ENCODE measurements around the gene CD27.

The CD27 gene

GRCh38 chr12:6461401-6462233 is 16.9 kb downstream of the CD27 start:
- no peak for DNase-seq (ENCODE audit: low read depth)
- H3K4me3 ChIP-seq (ENCODE audit: control insufficient read depth, low read depth, low read length) = no peak overlapping the region
- TF ChIP-seq, protein P1, sequence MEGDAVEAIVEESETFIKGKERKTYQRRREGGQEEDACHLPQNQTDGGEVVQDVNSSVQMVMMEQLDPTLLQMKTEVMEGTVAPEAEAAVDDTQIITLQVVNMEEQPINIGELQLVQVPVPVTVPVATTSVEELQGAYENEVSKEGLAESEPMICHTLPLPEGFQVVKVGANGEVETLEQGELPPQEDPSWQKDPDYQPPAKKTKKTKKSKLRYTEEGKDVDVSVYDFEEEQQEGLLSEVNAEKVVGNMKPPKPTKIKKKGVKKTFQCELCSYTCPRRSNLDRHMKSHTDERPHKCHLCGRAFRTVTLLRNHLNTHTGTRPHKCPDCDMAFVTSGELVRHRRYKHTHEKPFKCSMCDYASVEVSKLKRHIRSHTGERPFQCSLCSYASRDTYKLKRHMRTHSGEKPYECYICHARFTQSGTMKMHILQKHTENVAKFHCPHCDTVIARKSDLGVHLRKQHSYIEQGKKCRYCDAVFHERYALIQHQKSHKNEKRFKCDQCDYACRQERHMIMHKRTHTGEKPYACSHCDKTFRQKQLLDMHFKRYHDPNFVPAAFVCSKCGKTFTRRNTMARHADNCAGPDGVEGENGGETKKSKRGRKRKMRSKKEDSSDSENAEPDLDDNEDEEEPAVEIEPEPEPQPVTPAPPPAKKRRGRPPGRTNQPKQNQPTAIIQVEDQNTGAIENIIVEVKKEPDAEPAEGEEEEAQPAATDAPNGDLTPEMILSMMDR (IDR thresholded peaks at IDR 0.05; ENCODE audit: control insufficient read depth, insufficient read depth, low read depth, low read length, missing control alignments) = no peak

- H3K4me3 ChIP-seq (ENCODE audit: control insufficient read depth, low read depth, low read length) = no peak overlapping the region
- DNase-seq (ENCODE audit: low read depth) = no peak
- TF ChIP-seq, protein P1 (IDR thresholded peaks at IDR 0.05; ENCODE audit: control insufficient read depth, insufficient read depth, low read depth, low read length, missing control alignments) = no peak
Measured at GRCh38 chr12:6462234-6462995, 17.7 kb downstream of the CD27 start.

DNA sequence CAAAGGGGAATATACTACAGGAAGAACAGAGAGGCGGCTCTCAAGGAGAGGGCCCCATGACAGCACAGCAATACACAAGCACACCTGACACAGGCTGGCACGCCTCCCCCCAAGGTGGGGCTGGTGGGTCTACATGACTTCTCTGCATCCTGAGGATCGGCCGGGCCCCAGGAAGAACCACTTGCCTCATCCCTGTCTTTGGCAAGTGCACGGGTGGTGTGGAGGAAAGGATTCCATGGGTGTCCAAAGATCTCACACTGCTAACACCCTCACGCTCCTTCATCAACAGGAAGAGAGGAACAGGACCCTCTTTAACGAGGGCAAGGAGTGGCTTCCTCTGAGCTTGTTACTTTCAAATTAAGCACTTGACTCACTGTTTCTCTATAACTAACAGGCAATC is 18.5 kb downstream of the CD27 start:
- no peak for DNase-seq (ENCODE audit: low read depth)
- TF ChIP-seq, protein P1 (IDR thresholded peaks at IDR 0.05; ENCODE audit: control insufficient read depth, insufficient read depth, low read depth, low read length, missing control alignments) = no peak
- H3K4me3 ChIP-seq (ENCODE audit: control insufficient read depth, low read depth, low read length) = no peak overlapping the region

DNA sequence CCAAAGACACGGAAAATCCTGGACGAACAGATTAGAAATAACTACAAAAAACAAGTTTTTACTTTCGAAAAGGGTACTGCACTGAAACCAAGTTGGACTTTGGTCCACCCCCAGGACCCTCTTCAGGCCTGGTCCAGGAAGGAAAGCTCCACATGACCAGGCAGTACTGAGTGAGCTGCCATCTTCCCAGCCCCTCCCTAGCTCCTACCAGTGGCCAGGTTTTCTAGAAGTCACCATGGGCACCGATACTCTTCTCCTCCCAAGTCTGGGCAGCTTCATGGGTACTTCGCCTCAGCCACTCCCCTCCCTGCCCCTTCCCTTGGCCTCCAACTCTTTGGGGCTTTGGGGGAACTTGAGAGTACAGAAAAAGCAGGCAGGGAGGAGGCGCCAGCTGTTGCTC is 19.1 kb downstream of the CD27 start:
- DNase-seq (ENCODE audit: low read depth) = no peak
- H3K4me3 ChIP-seq (ENCODE audit: control insufficient read depth, low read depth, low read length) = no peak overlapping the region
- TF ChIP-seq, protein P1 (IDR thresholded peaks at IDR 0.05; ENCODE audit: control insufficient read depth, insufficient read depth, low read depth, low read length, missing control alignments) = no peak

- H3K4me3 ChIP-seq (ENCODE audit: control insufficient read depth, low read depth, low read length) = no peak overlapping the region
- TF ChIP-seq, protein P1 (IDR thresholded peaks at IDR 0.05; ENCODE audit: control insufficient read depth, insufficient read depth, low read depth, low read length, missing control alignments) = no peak
- DNase-seq (ENCODE audit: low read depth) = no peak
Measured at GRCh38 chr12:6464531-6464930, 19.8 kb downstream of the CD27 start.

GRCh38 chr12:6465467-6466183 is 20.9 kb downstream of the CD27 start:
- peak; percentile 42 for DNase-seq (ENCODE audit: low read depth)
- TF ChIP-seq, protein P1 (IDR thresholded peaks at IDR 0.05; ENCODE audit: control insufficient read depth, insufficient read depth, low read depth, low read length, missing control alignments) = peak; percentile 90
- H3K4me3 ChIP-seq (ENCODE audit: control insufficient read depth, low read depth, low read length) = no peak overlapping the region
